Gastroesophageal sphincter (tissue), 4 donors: ENCODE measurements around the gene IFT122. TPM values are rescaled to one million over a fixed set of nuclear protein-coding genes. Genes with fewer than 3 reads are reported as not detected.

ENCODE experiments used
- ATAC-seq: fragments of 150-250 bp; one replicate; pipeline ENCODE4 v1.9.1; 2016; ENCODE audit warnings: mild to moderate bottlenecking, moderate library complexity
- H3K27ac ChIP-seq, 4 donors: fragments of 200-600 bp; sonication (generic) in 3 of 4; 1 replicate in 3 of 4; 2 replicates in 1 of 4; pipeline ENCODE4 v1.5.1; 2016 to 2019
- H3K27me3 ChIP-seq: fragments of 200-600 bp; sonication (generic); one replicate; pipeline ENCODE4 v1.5.1; 2019
- H3K36me3 ChIP-seq, 2 donors: fragments of 200-600 bp; sonication (generic); one replicate each; pipeline ENCODE4 v1.5.1; 2019; ENCODE audit warnings: control low read depth in 1 of 2
- H3K4me1 ChIP-seq, 3 donors: fragments of 200-600 bp; sonication (generic); 1 replicate in 2 of 3; 2 replicates in 1 of 3; pipeline ENCODE4 v1.5.1; 2016 to 2019; ENCODE audit warnings: control low read depth in 2 of 3
- H3K4me3 ChIP-seq, 2 donors: fragments of 200-600 bp; sonication (generic); one replicate each; pipeline ENCODE4 v1.5.1; 2019; ENCODE audit warnings: mild to moderate bottlenecking in 1 of 2, moderate library complexity in 1 of 2
- H3K9me3 ChIP-seq, 3 donors: fragments of 200-600 bp; sonication (generic); one replicate each; pipeline ENCODE4 v1.5.1; 2017 to 2019; ENCODE audit warnings: control low read depth in 2 of 3
- EP300 ChIP-seq: sonication (generic); formaldehyde crosslinking; IDR thresholded peaks from one replicate; pipeline ENCODE4 v1.6.1; 2017; ENCODE audit warnings: antibody characterized with exemption, mild to moderate bottlenecking
- POLR2A ChIP-seq, 2 donors: fragments of 450-650 bp; IDR thresholded peaks; one replicate each; pipeline ENCODE4 v1.6.1; 2017; ENCODE audit warnings: antibody characterized with exemption in 2 of 2, mild to moderate bottlenecking in 2 of 2, moderate library complexity in 1 of 2
- POLR2AphosphoS5 ChIP-seq: sonication (generic); formaldehyde crosslinking; IDR thresholded peaks from one replicate; pipeline ENCODE4 v1.6.1; 2017; ENCODE audit warnings: antibody characterized with exemption
- WGBS, 2 donors: methylation state at CpG; one replicate each; pipeline ENCODE4 v1.1.5; 2018; ENCODE audit warnings: low coverage in 1 of 2; 5-methylcytosine and 5-hydroxymethylcytosine counted together
- total RNA-seq, 4 donors: library from RNA; depleted of rRNA; stranded (reverse); fragments of >200 nt; gene quantifications; one replicate each; pipeline ENCODE4 v1.1.0, GENCODE V29; 2016
- TF ChIP-seq, protein P1 (sequence below), 4 experiments: fragments of 200-600 bp in 2 of 4; fragments of 450-650 bp in 2 of 4; sonication (generic) in 1 of 4; IDR thresholded peaks; one replicate each; pipeline ENCODE4 v1.5.1; 2017 to 2019; ENCODE audit warnings: antibody characterized with exemption in 4 of 4, mild to moderate bottlenecking in 2 of 4, moderate library complexity in 2 of 4

Gene IFT122
- total RNA-seq, 4 donors from 2014 or later = 18.1 to 38.3 (median 26.8) TPM

GRCh38 chr3:129433565-129433964, 6.5 kb upstream of the IFT122 start:
- Histone ChIP-seq H3K9me3 (no peaks in the 10 kb centered on the region), H3K4me3 (no peak overlapping the region), H3K27me3 (no peaks in the 10 kb centered on the region), H3K36me3 (peaks cover 3 to 68% of the 10 kb centered on the region in 2 donors), H3K27ac (no peak overlapping the region), H3K4me1 (peaks cover 3 to 45% (median 3%) of the 10 kb centered on the region in 3 donors)
- TF ChIP-seq, protein P1, sequence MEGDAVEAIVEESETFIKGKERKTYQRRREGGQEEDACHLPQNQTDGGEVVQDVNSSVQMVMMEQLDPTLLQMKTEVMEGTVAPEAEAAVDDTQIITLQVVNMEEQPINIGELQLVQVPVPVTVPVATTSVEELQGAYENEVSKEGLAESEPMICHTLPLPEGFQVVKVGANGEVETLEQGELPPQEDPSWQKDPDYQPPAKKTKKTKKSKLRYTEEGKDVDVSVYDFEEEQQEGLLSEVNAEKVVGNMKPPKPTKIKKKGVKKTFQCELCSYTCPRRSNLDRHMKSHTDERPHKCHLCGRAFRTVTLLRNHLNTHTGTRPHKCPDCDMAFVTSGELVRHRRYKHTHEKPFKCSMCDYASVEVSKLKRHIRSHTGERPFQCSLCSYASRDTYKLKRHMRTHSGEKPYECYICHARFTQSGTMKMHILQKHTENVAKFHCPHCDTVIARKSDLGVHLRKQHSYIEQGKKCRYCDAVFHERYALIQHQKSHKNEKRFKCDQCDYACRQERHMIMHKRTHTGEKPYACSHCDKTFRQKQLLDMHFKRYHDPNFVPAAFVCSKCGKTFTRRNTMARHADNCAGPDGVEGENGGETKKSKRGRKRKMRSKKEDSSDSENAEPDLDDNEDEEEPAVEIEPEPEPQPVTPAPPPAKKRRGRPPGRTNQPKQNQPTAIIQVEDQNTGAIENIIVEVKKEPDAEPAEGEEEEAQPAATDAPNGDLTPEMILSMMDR (IDR thresholded peaks at IDR 0.05) = no peak
- TF ChIP-seq POLR2A (IDR thresholded peaks at IDR 0.05) (no peak), POLR2AphosphoS5 (no peak), EP300 (no peak)
- ATAC-seq = no peak
- WGBS, 2 donors = 76 to 83% methylated on average over 5 of the region's 5 CpGs

DNA sequence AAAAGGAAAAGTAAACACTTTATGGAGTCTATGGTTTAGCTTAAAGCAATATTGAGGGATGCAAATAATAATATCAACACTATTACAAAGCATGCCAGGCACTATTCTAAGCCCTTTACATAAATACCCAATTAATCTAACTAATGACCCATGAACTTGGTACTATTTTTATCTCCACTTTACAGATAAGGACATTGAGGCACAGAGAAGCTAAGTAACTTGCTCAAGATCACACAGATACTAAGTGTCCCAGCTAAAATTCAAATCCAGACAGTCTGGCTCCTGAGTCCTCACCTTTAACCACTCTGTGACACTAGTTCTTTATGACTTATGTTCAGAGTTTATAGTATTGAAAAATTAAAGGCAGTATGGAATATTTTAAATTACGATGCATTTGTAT, 5.9 kb upstream of the IFT122 start:
- 96 to 100% methylated on average over 1 of the region's 1 CpG for WGBS, 2 donors
- TF ChIP-seq POLR2A (IDR thresholded peaks at IDR 0.05) = no peak
- TF ChIP-seq, protein P1 (IDR thresholded peaks at IDR 0.05) = no peak
- no peak overlapping the region for H3K4me3 ChIP-seq
- H3K36me3 ChIP-seq = peaks cover 3 to 68% of the 10 kb centered on the region in 2 donors
- no peak overlapping the region for H3K27ac ChIP-seq
- peaks cover 5 to 45% (median 6%) of the 10 kb centered on the region in 3 donors for H3K4me1 ChIP-seq
- no peak for ATAC-seq
- H3K9me3 ChIP-seq = no peaks in the 10 kb centered on the region
- H3K27me3 ChIP-seq = no peaks in the 10 kb centered on the region

DNA sequence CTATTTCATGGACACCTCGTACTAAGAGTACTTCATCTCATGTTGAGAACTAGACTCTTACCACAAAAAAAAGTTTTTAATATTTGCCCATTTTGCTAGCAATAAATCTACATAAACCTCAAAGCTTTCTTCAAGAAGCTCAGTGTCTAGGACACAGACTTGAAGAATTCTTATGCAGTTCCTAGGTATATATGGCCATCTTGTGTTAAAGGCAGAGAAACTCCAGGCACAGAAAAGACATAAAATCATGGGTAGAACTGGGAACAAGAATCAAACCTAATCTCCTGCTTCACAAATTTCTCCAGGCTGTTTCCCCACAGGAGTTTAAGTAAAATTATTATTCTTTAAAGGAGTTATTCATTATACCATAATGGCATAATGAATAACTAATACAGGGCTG, 4.7 kb upstream of the IFT122 start:
- Histone ChIP-seq H3K4me3 (no peak overlapping the region), H3K27me3 (no peaks in the 10 kb centered on the region), H3K27ac (no peak overlapping the region), H3K36me3 (peaks cover 3 to 64% of the 10 kb centered on the region in 2 donors), H3K9me3 (no peaks in the 10 kb centered on the region), H3K4me1 (peaks cover 5 to 46% (median 6%) of the 10 kb centered on the region in 3 donors)
- TF ChIP-seq, protein P1 (IDR thresholded peaks at IDR 0.05) = no peak
- TF ChIP-seq POLR2A (IDR thresholded peaks at IDR 0.05) (no peak), POLR2AphosphoS5 (no peak), EP300 (no peak)
- WGBS, 2 donors = 60 to 88% methylated on average over 1 of the region's 1 CpG
- no peak for ATAC-seq

DNA sequence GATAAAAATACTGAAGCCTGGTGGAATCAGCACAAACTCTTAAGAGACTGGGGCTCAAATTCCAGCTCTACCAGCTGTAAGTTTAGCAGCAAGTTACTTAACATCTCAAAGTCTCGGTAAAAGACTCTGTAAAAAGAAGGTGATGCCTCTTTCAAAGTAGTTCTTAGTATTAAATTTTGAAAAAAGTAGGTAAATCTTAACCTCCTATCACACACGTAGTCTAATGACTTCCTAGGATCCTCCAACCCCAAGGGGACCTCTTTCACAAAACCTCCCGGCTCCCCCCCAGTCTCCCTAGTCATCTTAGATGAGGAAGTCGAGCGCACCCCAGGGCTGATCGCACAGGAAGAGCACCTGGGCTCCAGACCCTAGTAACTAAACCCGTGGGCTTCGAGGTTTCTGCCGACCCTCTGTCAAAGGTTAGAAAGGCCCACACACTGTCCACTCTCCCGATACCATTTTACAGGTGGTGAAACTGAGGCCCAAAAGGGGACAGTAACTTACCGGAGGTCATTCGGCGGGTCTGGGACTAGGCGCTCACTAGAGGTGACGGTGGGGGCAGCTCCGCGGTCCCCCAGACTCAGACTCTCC, 703 bp upstream of the IFT122 start:
- peaks cover 17 to 86% (median 29%) of the 10 kb centered on the region in 3 donors for H3K4me1 ChIP-seq
- H3K36me3 ChIP-seq = peaks cover 0 to 25% of the 10 kb centered on the region in 2 donors
- H3K9me3 ChIP-seq = no peaks in the 10 kb centered on the region
- H3K4me3 ChIP-seq = peak overlapping the region; percentile 75 to 86
- 0% methylated on average over 3 to 6 of the region's 17 CpGs for WGBS, 2 donors
- TF ChIP-seq POLR2AphosphoS5 (no peak), POLR2A (IDR thresholded peaks at IDR 0.05) (peak in 1 of 2 donors; percentile 71)
- peak overlapping the region; percentile 19 to 92 (median 89) for H3K27ac ChIP-seq
- no peak for ATAC-seq
- H3K27me3 ChIP-seq = no peaks in the 10 kb centered on the region

GRCh38 chr3:129440618-129441190, 680 bp downstream of the IFT122 start:
- Histone ChIP-seq H3K9me3 (no peaks in the 10 kb centered on the region), H3K4me3 (peak overlapping the region; percentile 75 to 86), H3K4me1 (peaks cover 17 to 78% (median 29%) of the 10 kb centered on the region in 3 donors), H3K27ac (peak overlapping the region; percentile 59 to 92 (median 89)), H3K27me3 (no peaks in the 10 kb centered on the region), H3K36me3 (peaks cover 0 to 22% of the 10 kb centered on the region in 2 donors)
- ATAC-seq = peak; percentile 61
- WGBS, 2 donors = 10 to 14% methylated on average over 5 of the region's 9 CpGs
- TF ChIP-seq POLR2AphosphoS5 (no peak), EP300 (no peak), POLR2A (IDR thresholded peaks at IDR 0.05) (no peak)
- TF ChIP-seq, protein P1 (IDR thresholded peaks at IDR 0.05) = no peak
